Stimulated activated naive B cell treated with anti-CD40 and anti-IgM and Interleukin-4, amounts not matched to agents 10 μg/mL and 1 μg/mL and 100 μg/mL, for 72 hours (primary cell): ENCODE results near the gene CLECL1.
"Not testable (repeated sequence)": the region's sequence is repeated elsewhere in the genome, so short reads cannot be mapped to it uniquely, and the experiment has no call there.

ENCODE experiments used
- ATAC-seq, 2 donors: fragments of 150-1000 bp; cut with Tn5 transposase; replicated peaks; 2 replicates each; pipeline ENCODE4 v1.10.0; 2021; ENCODE audit warnings: moderate library complexity in 1 of 2
- DNase-seq: peaks from one replicate; pipeline ENCODE4 v3.0.0; 2021
- H3K27ac Mint-ChIP-seq: one replicate; pipeline ENCODE4 v1.8.0; 2022; ENCODE audit warnings: mild to moderate bottlenecking, mixed read lengths
- H3K27me3 Mint-ChIP-seq, 2 donors: one replicate each; pipeline ENCODE4 v1.8.0; 2022; ENCODE audit warnings: mixed read lengths in 2 of 2
- H3K36me3 Mint-ChIP-seq, 2 donors: one replicate each; pipeline ENCODE4 v1.8.0; 2022; ENCODE audit warnings: mixed read lengths in 2 of 2, mild to moderate bottlenecking in 1 of 2
- H3K4me1 Mint-ChIP-seq, 2 donors: one replicate each; pipeline ENCODE4 v1.8.0; 2022; ENCODE audit warnings: mixed read lengths in 2 of 2, mild to moderate bottlenecking in 1 of 2
- H3K4me3 Mint-ChIP-seq, 2 donors: one replicate each; pipeline ENCODE4 v1.8.0; 2022; ENCODE audit warnings: mild to moderate bottlenecking in 2 of 2, mixed read lengths in 2 of 2, moderate library complexity in 1 of 2
- H3K9me3 Mint-ChIP-seq, 2 donors: one replicate each; pipeline ENCODE4 v1.8.0; 2022; ENCODE audit warnings: mixed read lengths in 2 of 2, mild to moderate bottlenecking in 1 of 2

CLECL1 gene

DNA sequence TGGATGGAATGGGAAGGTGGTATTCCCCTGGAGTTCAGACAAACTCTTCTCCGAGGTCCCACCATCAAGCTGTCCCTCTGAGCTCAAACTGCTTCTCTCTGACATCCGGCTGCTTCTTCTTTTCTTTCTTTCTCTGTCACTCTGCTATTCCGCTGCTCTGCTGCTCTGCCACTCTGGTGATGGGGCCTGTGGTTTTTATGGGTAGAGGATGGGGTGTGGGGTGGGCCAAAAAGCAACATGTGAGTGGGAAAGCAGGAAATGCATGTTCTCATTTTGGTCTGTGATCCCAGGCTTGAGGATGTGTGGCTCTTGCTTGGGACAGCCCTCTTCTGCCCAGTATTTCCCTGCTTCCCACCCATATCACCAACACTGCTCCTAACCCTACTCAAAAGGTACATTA, 30.6 kb downstream of the CLECL1 start:
- peak; percentile 40 to 43 for ATAC-seq
- Mint-ChIP-seq H3K27me3 (no peaks in the 10 kb centered on the region), H3K4me3 (peak overlapping the region; percentile 64 to 65), H3K36me3 (peaks cover 35 to 62% of the 10 kb centered on the region in 2 donors), H3K9me3 (peaks cover 14 to 15% of the 10 kb centered on the region in 2 donors), H3K27ac (peak overlapping the region; percentile 96), H3K4me1 (peaks cover 47 to 82% of the 10 kb centered on the region in 2 donors)
- no peak for DNase-seq

DNA sequence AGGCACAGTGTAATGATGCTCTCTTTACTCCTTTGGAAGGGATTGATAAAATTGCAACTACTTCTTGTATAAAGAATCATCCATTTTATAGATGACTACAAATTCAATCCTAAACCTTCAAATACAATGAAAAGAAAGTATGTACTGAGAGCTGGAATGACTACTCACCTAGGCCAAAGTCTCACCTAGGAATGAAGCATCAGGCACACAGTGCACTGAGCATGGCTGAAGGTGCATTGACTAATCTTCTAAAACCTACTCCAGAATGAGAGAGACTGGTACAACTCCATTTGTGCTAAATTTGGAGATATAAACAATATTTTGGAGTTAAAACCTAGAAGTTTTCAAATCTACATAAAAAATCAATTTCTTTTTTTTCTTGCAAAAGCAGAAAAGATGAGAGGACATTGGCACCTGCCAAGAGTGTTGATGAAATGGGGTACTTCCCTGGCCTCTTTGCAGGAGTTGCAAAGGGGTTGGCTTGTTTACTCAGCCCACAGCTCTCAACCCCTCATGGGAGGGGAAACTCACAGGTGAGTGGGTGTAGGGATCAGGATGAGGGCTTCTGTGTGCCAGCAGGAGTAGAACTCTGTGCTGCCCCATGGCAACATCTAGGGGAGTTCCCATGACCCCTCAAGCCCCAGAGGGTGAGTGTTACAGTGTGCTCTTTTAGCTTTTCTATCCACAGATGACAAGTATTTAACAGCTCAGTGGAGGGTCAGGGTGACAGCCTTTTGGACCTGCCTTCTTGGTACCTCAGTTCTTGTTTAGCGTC, 31.3 kb downstream of the CLECL1 start:
- Mint-ChIP-seq H3K36me3 (peaks cover 34 to 64% of the 10 kb centered on the region in 2 donors), H3K4me3 (peak overlapping the region; percentile 64 to 65), H3K9me3 (peaks cover 14 to 17% of the 10 kb centered on the region in 2 donors), H3K27me3 (no peaks in the 10 kb centered on the region), H3K27ac (peak overlapping the region; percentile 96), H3K4me1 (peaks cover 45 to 84% of the 10 kb centered on the region in 2 donors)
- ATAC-seq: peak; percentile 64
- DNase-seq: peak; percentile 38

DNA sequence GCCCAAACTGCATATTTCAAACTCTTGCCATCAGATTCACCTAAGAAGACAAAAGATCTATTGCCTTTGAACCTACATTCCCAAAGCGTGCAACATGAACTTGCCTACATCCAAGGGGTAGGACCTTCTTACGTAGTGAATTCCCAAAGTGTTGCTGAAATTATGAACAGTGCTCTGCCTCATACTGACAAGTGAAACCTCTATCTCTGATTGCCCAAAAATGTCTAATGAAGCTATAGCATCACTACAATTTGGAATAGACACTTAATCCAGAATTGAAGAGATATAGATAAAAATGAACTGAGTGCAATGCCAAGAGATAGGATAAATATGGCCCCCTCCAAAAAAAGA, 32.3 kb downstream of the CLECL1 start:
- H3K4me3 Mint-ChIP-seq: peak overlapping the region; percentile 9 to 20
- peaks cover 40 to 84% of the 10 kb centered on the region in 2 donors for H3K4me1 Mint-ChIP-seq
- peaks cover 33 to 63% of the 10 kb centered on the region in 2 donors for H3K36me3 Mint-ChIP-seq
- peak overlapping the region; percentile 96 for H3K27ac Mint-ChIP-seq
- DNase-seq: no peak
- ATAC-seq: no peak
- no peaks in the 10 kb centered on the region for H3K27me3 Mint-ChIP-seq
- H3K9me3 Mint-ChIP-seq: peaks cover 11 to 15% of the 10 kb centered on the region in 2 donors

DNA sequence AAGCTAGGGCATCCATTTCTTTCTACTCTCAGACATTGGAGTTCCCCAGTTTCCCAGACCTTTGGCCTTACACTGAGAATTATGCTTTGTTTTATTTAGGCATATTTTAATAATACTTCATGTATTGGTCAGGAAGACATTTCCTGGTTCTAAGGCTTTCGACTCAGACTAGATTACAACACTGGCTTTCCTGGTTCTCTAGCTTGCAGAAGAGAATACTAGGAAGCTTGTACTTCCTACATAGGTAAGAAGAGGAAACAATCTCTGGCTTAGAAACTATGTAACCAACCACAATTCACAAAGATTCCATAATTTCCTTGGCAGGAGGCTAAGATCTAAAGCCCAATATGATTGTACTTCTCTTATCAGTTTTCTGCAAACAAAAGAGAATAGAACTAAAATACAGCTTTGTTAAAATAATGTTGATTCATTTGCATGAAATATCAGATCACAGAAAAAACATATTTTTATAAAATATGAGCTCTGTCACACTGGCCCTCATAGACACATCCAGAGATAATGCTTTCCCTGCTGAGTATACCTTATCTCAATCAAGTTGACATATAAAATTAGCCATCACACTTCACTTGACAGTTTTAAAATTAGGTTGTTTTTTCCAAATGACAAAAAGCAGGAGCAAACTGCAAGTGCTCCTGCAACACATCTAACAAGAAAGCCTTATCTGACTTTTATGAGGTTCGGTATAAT, 32.8 kb downstream of the CLECL1 start:
- Mint-ChIP-seq H3K4me3 (no peak overlapping the region), H3K4me1 (peaks cover 41 to 84% of the 10 kb centered on the region in 2 donors), H3K27me3 (no peaks in the 10 kb centered on the region), H3K27ac (peak overlapping the region; percentile 96), H3K9me3 (peaks cover 11 to 12% of the 10 kb centered on the region in 2 donors), H3K36me3 (peaks cover 35 to 63% of the 10 kb centered on the region in 2 donors)
- ATAC-seq (no peak), DNase-seq (no peak)

GRCh38 chr12:9699269-9699897, 33.5 kb downstream of the CLECL1 start:
- H3K4me1 Mint-ChIP-seq: peaks cover 41 to 85% of the 10 kb centered on the region in 2 donors
- peaks cover 38 to 67% of the 10 kb centered on the region in 2 donors for H3K36me3 Mint-ChIP-seq

DNA sequence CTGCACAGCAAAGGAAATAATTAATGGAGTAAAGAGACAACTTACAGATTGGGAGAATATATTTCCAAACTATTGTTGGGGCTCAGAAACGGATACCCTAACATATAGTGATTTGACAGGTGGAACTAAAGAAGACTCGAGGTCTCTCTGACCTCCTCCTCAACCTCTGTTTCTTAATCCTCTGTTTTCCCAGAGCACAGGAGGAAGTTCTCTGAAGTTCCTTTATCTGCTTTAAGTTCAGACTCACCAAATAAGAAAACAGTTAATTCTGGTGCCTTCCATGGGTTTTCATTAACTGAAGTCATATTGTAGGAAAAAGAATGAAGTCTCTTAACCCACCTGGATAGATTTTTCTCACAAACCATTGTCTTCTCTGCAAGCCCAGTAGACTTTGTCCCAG, 34.2 kb downstream of the CLECL1 start:
- Mint-ChIP-seq H3K4me1 (peaks cover 41 to 83% of the 10 kb centered on the region in 2 donors), H3K27ac (peak overlapping the region; percentile 48), H3K4me3 (peak overlapping the region; percentile 2 to 51), H3K9me3 (peaks cover 7 to 9% of the 10 kb centered on the region in 2 donors), H3K36me3 (peaks cover 40 to 70% of the 10 kb centered on the region in 2 donors), H3K27me3 (no peaks in the 10 kb centered on the region)
- peak in 1 of 2 donors; percentile 0 for ATAC-seq
- no peak for DNase-seq

More at GRCh38 chr12:9699269-9699897, 33.5 kb downstream of the CLECL1 start:
- H3K27ac Mint-ChIP-seq: peak overlapping the region; percentile 48
- DNase-seq: no peak
- H3K4me3 Mint-ChIP-seq: peak overlapping the region in 1 of 2 donors; percentile 51
- peak; percentile 6 to 15 for ATAC-seq
- peaks cover 8 to 9% of the 10 kb centered on the region in 2 donors for H3K9me3 Mint-ChIP-seq
- H3K27me3 Mint-ChIP-seq: no peaks in the 10 kb centered on the region

DNA sequence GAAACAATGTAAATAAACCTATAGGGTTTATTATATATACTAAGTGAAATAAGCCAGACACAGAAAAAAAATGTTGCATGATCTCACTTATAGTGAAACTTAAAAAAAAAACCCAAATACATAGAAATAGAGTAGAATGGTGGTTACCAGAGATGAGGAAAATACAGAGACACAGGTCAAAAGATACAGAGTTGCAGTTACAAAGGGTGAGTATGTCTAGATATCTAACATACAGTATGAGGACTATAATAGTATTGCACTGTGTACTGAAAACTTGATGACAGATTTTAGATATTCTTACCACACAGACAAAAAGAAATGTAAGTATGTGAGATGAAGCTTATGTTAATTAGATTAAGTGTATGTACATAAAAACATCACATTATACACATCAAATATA, 35.3 kb downstream of the CLECL1 start:
- peak overlapping the region; percentile 3 for H3K27ac Mint-ChIP-seq
- peaks cover 38 to 78% of the 10 kb centered on the region in 2 donors for H3K4me1 Mint-ChIP-seq
- no peaks in the 10 kb centered on the region for H3K27me3 Mint-ChIP-seq
- H3K9me3 Mint-ChIP-seq: peaks cover 7 to 9% of the 10 kb centered on the region in 2 donors
- H3K4me3 Mint-ChIP-seq: peak overlapping the region in 1 of 2 donors; percentile 2
- peak; percentile 33 to 37 for ATAC-seq
- peaks cover 45 to 74% of the 10 kb centered on the region in 2 donors for H3K36me3 Mint-ChIP-seq
- no peak for DNase-seq

DNA sequence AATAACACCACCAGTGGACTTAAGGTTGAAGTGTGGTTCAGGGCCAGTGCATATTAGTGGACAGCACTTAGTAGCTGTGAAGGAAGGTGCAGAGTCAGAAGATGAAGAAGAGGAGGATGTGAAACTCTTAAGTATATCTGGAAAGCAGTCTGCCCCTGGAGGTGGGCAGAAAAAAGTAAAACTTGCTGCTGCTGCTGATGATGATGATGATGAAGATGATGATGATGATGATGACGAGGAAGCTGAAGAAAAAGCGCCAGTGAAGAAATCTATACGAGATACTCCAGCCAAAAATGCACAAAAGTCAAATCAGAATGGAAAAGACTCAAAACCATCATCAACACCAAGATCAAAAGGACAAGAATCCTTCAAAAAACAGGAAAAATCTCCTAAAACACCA, 37.2 kb downstream of the CLECL1 start:
- H3K4me3 Mint-ChIP-seq: peak overlapping the region; percentile 7 to 17
- H3K27ac Mint-ChIP-seq: peak overlapping the region; percentile 93
- peaks cover 52 to 77% of the 10 kb centered on the region in 2 donors for H3K36me3 Mint-ChIP-seq
- not testable (repeated sequence) for DNase-seq, ATAC-seq, H3K27me3 Mint-ChIP-seq, H3K9me3 Mint-ChIP-seq
- H3K4me1 Mint-ChIP-seq: peaks cover 27 to 76% of the 10 kb centered on the region in 2 donors

DNA sequence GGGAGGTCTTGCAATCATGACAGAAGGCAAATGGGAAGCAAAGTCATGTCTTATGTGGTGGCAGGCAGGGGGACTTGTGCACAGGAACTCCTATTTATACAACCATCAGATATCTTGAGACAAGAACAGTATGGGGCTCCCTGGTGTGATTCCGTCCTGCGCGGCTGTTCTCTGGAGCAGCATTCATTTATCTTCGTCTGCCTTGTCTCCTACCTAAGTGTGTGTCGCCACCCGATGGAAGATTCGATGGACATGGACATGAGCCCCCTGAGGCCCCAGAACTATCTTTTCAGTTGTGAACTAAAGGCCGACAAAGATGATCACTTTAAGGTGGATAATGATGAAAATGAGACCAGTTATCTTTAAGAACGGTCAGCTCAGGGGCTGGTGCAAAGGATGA, 37.7 kb downstream of the CLECL1 start:
- Mint-ChIP-seq H3K4me1 (peaks cover 23 to 71% of the 10 kb centered on the region in 2 donors), H3K36me3 (peaks cover 52 to 76% of the 10 kb centered on the region in 2 donors), H3K4me3 (peak overlapping the region in 1 of 2 donors; percentile 17), H3K27ac (peak overlapping the region; percentile 93)
- not testable (repeated sequence) for H3K27me3 Mint-ChIP-seq, ATAC-seq, H3K9me3 Mint-ChIP-seq, DNase-seq

DNA sequence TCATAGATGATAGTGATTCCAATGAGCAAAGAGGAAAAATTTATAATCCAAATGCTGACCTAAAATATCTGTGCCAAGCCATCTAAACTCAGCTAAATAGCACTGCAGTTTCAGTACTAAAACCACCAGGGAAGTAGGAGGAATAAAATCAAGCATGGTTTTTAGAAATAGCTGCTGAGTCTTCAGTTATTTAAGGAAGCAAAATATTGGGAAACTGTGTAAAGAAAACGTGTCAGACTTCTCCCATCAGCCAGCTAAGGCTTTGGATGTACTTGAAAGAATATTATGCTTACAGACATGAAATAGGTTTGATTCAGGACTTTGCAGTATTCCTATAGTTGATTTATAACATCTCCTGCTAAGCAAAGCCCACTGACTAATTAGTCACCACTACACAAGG, 38.7 kb downstream of the CLECL1 start:
- H3K4me1 Mint-ChIP-seq: peaks cover 25 to 69% of the 10 kb centered on the region in 2 donors
- H3K9me3 Mint-ChIP-seq: peaks cover 7 to 9% of the 10 kb centered on the region in 2 donors
- H3K27ac Mint-ChIP-seq: peak overlapping the region; percentile 33
- peaks cover 60 to 85% of the 10 kb centered on the region in 2 donors for H3K36me3 Mint-ChIP-seq
- DNase-seq (no peak), ATAC-seq (no peak)
- no peak overlapping the region for H3K4me3 Mint-ChIP-seq
- H3K27me3 Mint-ChIP-seq: no peaks in the 10 kb centered on the region

DNA sequence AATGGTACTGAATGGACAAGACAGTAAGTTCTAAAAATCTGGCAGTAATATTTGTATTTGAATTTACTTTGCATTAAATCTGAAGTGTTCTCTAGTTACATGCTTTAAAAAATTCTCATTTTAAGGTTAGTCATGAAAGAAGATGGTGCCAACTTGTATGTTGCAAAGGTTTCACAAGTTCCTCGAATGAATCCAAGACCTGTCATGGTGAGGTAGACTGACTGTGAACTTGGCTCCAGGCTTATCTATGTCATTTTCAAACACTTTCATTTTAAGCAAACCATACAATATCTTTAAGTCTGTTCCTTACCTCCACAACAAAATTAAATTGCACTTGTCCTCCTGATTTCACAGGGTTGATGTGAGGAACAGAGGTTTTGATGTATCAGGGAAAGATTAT, 40.0 kb downstream of the CLECL1 start:
- Mint-ChIP-seq H3K9me3 (peaks cover 7% of the 10 kb centered on the region in 2 donors), H3K4me3 (peak overlapping the region in 1 of 2 donors; percentile 10), H3K27ac (peak overlapping the region; percentile 60), H3K36me3 (peaks cover 61 to 84% of the 10 kb centered on the region in 2 donors), H3K4me1 (peaks cover 18 to 63% of the 10 kb centered on the region in 2 donors), H3K27me3 (no peaks in the 10 kb centered on the region)
- no peak for ATAC-seq
- no peak for DNase-seq

DNA sequence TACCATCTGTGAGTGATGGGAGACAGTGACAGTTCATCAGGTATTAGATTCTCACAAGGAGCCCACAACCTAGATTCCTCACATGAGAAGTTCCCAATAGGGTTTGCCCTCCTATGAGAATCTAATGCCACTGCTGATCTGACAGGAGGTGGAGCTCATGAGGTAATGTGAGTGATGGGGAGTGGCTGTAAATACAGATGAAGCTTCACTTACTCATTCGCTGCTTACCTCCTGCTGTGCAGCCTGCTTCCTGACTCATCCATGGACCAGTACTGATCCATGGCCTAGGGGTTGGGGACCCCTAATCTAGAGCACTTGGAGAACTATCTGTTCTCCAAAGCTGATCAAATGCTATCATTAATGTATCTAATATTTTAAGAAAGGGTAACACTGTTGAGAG, 45.7 kb downstream of the CLECL1 start:
- Mint-ChIP-seq H3K27me3 (no peaks in the 10 kb centered on the region), H3K4me3 (no peak overlapping the region), H3K9me3 (peaks cover 0 to 10% of the 10 kb centered on the region in 2 donors), H3K27ac (peak overlapping the region; percentile 51), H3K4me1 (peaks cover 27 to 70% of the 10 kb centered on the region in 2 donors), H3K36me3 (peaks cover 58 to 85% of the 10 kb centered on the region in 2 donors)
- peak in 1 of 2 donors; percentile 34 for ATAC-seq
- DNase-seq: no peak

- H3K36me3 Mint-ChIP-seq: peaks cover 57 to 82% of the 10 kb centered on the region in 2 donors
- H3K4me3 Mint-ChIP-seq: no peak overlapping the region
- H3K4me1 Mint-ChIP-seq: peaks cover 26 to 62% of the 10 kb centered on the region in 2 donors
- ATAC-seq (peak; percentile 4 to 6), DNase-seq (no peak)
- H3K27ac Mint-ChIP-seq: peak overlapping the region; percentile 42
- H3K9me3 Mint-ChIP-seq: peaks cover 4 to 10% of the 10 kb centered on the region in 2 donors
- H3K27me3 Mint-ChIP-seq: no peaks in the 10 kb centered on the region
These were observed 47.0 kb downstream of the CLECL1 start for GRCh38 chr12:9685915-9686314.

DNA sequence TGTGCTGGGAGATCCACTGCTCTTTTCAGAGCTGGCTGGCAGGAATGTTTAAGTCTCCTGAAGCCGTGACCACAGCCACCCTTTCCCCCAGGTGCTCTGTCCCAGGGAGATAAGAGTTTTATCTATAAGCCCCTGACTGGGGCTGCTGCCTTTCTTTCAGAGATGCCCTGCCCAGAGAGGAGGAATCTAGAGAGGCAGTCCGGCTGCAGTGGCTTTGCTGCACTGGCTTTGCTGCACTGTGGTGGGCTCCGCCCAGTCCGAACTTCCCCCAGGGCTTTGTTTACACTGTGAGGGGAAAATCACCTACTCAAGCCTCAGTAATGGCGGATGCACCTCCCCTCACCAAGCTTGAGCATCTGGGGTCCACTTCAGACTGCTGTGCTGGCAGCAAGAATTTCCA, 47.5 kb downstream of the CLECL1 start:
- H3K4me1 Mint-ChIP-seq: peaks cover 26 to 61% of the 10 kb centered on the region in 2 donors
- not testable (repeated sequence) for H3K9me3 Mint-ChIP-seq, DNase-seq, H3K27me3 Mint-ChIP-seq
- peak; percentile 65 to 70 for ATAC-seq
- H3K36me3 Mint-ChIP-seq: peaks cover 58 to 82% of the 10 kb centered on the region in 2 donors
- peak overlapping the region in 1 of 2 donors; percentile 29 for H3K4me3 Mint-ChIP-seq
- H3K27ac Mint-ChIP-seq: peak overlapping the region; percentile 71
